ENCODE data around the gene SIGLEC6. TPM values are rescaled to one million over a fixed set of nuclear protein-coding genes. Genes with fewer than 3 reads are reported as not detected.

The SIGLEC6 gene
- total RNA-seq, 6 donors from 2014 or later = 7.2 to 7.9 (median 7.8) TPM; not detected in 3

GRCh38 chr19:51552996-51553725 is 21.7 kb upstream of the SIGLEC6 start:
- Histone ChIP-seq H3K36me3 (no peaks in the 10 kb centered on the region), H3K9me3 (no peaks in the 10 kb centered on the region), H3K27me3 (no peaks in the 10 kb centered on the region), H3K4me1 (no peaks in the 10 kb centered on the region), H3K27ac (no peak overlapping the region), H3K4me3 (no peak overlapping the region)
- DNase-seq = peak in 1 of 2 donors; percentile 39
- TF ChIP-seq POLR2A (IDR thresholded peaks at IDR 0.05) = no peak
- TF ChIP-seq CTCF (IDR thresholded peaks at IDR 0.05) = no peak
- no peak for TF ChIP-seq EP300 (IDR thresholded peaks at IDR 0.05)
- TF ChIP-seq POLR2AphosphoS5 (IDR thresholded peaks at IDR 0.05) = no peak
- 9 to 12% methylated on average over 19 to 20 of the region's 20 CpGs for WGBS, 2 donors
- peak; percentile 71 for ATAC-seq (ENCODE audit: low FRiP score in 2 of 2)

GRCh38 chr19:51552608-51552995 is 21.1 kb upstream of the SIGLEC6 start:
- WGBS, 2 donors = 5 to 20% methylated on average over 1 of the region's 1 CpG
- TF ChIP-seq CTCF (IDR thresholded peaks at IDR 0.05) (no peak), POLR2A (IDR thresholded peaks at IDR 0.05) (no peak), POLR2AphosphoS5 (IDR thresholded peaks at IDR 0.05) (no peak), EP300 (IDR thresholded peaks at IDR 0.05) (no peak)
- Histone ChIP-seq H3K36me3 (no peaks in the 10 kb centered on the region), H3K4me1 (no peaks in the 10 kb centered on the region), H3K4me3 (no peak overlapping the region), H3K9me3 (no peaks in the 10 kb centered on the region), H3K27ac (no peak overlapping the region), H3K27me3 (no peaks in the 10 kb centered on the region)
- no peak for ATAC-seq (ENCODE audit: low FRiP score in 2 of 2)
- no peak for DNase-seq

- DNase-seq (no peak), ATAC-seq (ENCODE audit: low FRiP score in 2 of 2) (no peak)
- TF ChIP-seq EP300 (IDR thresholded peaks at IDR 0.05) (no peak), CTCF (IDR thresholded peaks at IDR 0.05) (no peak), POLR2A (IDR thresholded peaks at IDR 0.05) (no peak), POLR2AphosphoS5 (IDR thresholded peaks at IDR 0.05) (no peak)
- no peaks in the 10 kb centered on the region for H3K9me3 ChIP-seq
- H3K36me3 ChIP-seq = no peaks in the 10 kb centered on the region
- no peaks in the 10 kb centered on the region for H3K27me3 ChIP-seq
- H3K4me3 ChIP-seq = no peak overlapping the region
- no peak overlapping the region for H3K27ac ChIP-seq
- WGBS, 2 donors = 46 to 50% methylated on average over 3 of the region's 3 CpGs
- no peaks in the 10 kb centered on the region for H3K4me1 ChIP-seq
Measured at GRCh38 chr19:51551673-51552432, 20.4 kb upstream of the SIGLEC6 start.

- Histone ChIP-seq H3K4me1 (no peaks in the 10 kb centered on the region), H3K27me3 (no peaks in the 10 kb centered on the region), H3K9me3 (no peaks in the 10 kb centered on the region), H3K36me3 (no peaks in the 10 kb centered on the region), H3K27ac (no peak overlapping the region), H3K4me3 (no peak overlapping the region)
- peak in 1 of 2 donors; percentile 20 for DNase-seq
- 78 to 81% methylated on average over 20 of the region's 20 CpGs for WGBS, 2 donors
- no peak for ATAC-seq (ENCODE audit: low FRiP score in 2 of 2)
- TF ChIP-seq EP300 (IDR thresholded peaks at IDR 0.05) = no peak
- TF ChIP-seq POLR2AphosphoS5 (IDR thresholded peaks at IDR 0.05) = no peak
- TF ChIP-seq POLR2A (IDR thresholded peaks at IDR 0.05) = no peak
- TF ChIP-seq CTCF (IDR thresholded peaks at IDR 0.05) = no peak
Measured at GRCh38 chr19:51550848-51551672, 19.6 kb upstream of the SIGLEC6 start.

Measured in upper lobe of left lung (tissue), 6 donors.